CD14-positive monocyte (primary cell): ENCODE measurements around the gene NBEA. TPM values are rescaled to one million over a fixed set of nuclear protein-coding genes. Genes with fewer than 3 reads are reported as not detected.
"Not testable (repeated sequence)": the region's sequence is repeated elsewhere in the genome, so short reads cannot be mapped to it uniquely, and the experiment has no call there.

ENCODE experiments used
- DNase-seq, 3 donors: peaks; one replicate each; pipeline ENCODE4 v3.0.0-alpha.2; 2011 to 2022
- H2AFZ ChIP-seq: 2 replicates; pipeline ENCODE4 v1.6.0; 2012; ENCODE audit warnings: mild to moderate bottlenecking, low read depth, low read length, inconsistent platforms; ENCODE audit not compliant: insufficient read depth, poor library complexity, severe bottlenecking
- H3K27ac ChIP-seq, 2 donors: 1 replicate in 1 of 2; 2 replicates in 1 of 2; pipeline ENCODE4 v1.5.1; 2012 to 2013; ENCODE audit warnings: low read length in 2 of 2, control low read depth in 1 of 2, inconsistent platforms in 1 of 2, low read depth in 1 of 2, mild to moderate bottlenecking in 1 of 2
- H3K27me3 ChIP-seq, 2 donors: one replicate each; pipeline versions ENCODE4 v1.6.0 to v1.6.1; 2011 to 2013; ENCODE audit warnings: low read length in 2 of 2; ENCODE audit not compliant: control insufficient read depth in 2 of 2, insufficient read depth in 2 of 2
- H3K36me3 ChIP-seq, 2 donors: replicated peaks in 1 of 2; 1 replicate in 1 of 2; 2 replicates in 1 of 2; pipeline versions ENCODE4 v1.5.1 to v1.6.1; 2012 to 2013; ENCODE audit warnings: low read length in 2 of 2, control low read depth in 1 of 2, inconsistent platforms in 1 of 2, mild to moderate bottlenecking in 1 of 2; ENCODE audit not compliant: insufficient read depth in 2 of 2, control insufficient read depth in 1 of 2
- H3K4me1 ChIP-seq, 2 donors: 1 replicate in 1 of 2; 2 replicates in 1 of 2; pipeline versions ENCODE4 v1.5.1 to v1.6.1; 2012 to 2013; ENCODE audit warnings: low read length in 2 of 2, control low read depth in 1 of 2, inconsistent platforms in 1 of 2, mild to moderate bottlenecking in 1 of 2, moderate library complexity in 1 of 2; ENCODE audit not compliant: insufficient read depth in 2 of 2, control insufficient read depth in 1 of 2
- H3K4me2 ChIP-seq: replicated peaks from 2 replicates; pipeline ENCODE3; 2012; ENCODE audit warnings: low read length, moderate library complexity, mild to moderate bottlenecking; ENCODE audit not compliant: poor library complexity, severe bottlenecking; ENCODE audit errors: extremely low read depth
- H3K4me3 ChIP-seq, 3 experiments: fragments of 200-600 bp in 1 of 3; sonication (generic) in 1 of 3; replicated peaks in 1 of 3; 1 replicate in 2 of 3; 2 replicates in 1 of 3; pipeline ENCODE4 v1.5.1; 2011 to 2013; ENCODE audit warnings: low read length in 3 of 3, mild to moderate bottlenecking in 3 of 3, control low read depth in 2 of 3, low read depth in 2 of 3, inconsistent platforms in 1 of 3, moderate library complexity in 1 of 3
- H3K79me2 ChIP-seq: 2 replicates; pipeline ENCODE4 v1.6.0; 2012; ENCODE audit warnings: mild to moderate bottlenecking, control low read depth, inconsistent platforms, low read length, moderate library complexity; ENCODE audit not compliant: insufficient read depth
- H3K9ac ChIP-seq: 2 replicates; pipeline ENCODE4 v1.6.0; 2017; ENCODE audit warnings: low read length, mild to moderate bottlenecking; ENCODE audit not compliant: insufficient read depth, poor library complexity, severe bottlenecking
- H3K9me3 ChIP-seq, 2 donors: replicated peaks in 1 of 2; 1 replicate in 1 of 2; 2 replicates in 1 of 2; pipeline versions ENCODE4 v1.5.1 to v1.6.1; 2012 to 2013; ENCODE audit warnings: low read length in 2 of 2, control low read depth in 1 of 2; ENCODE audit not compliant: control insufficient read depth in 1 of 2, insufficient read depth in 1 of 2
- H4K20me1 ChIP-seq: 2 replicates; pipeline ENCODE4 v1.6.0; 2012; ENCODE audit warnings: mild to moderate bottlenecking, low read length, control low read depth, moderate library complexity; ENCODE audit not compliant: insufficient read depth
- H3K27ac Mint-ChIP-seq, 7 donors: one replicate each; pipeline ENCODE4 v1.8.0; 2020; ENCODE audit warnings: mild to moderate bottlenecking in 7 of 7, mixed read lengths in 7 of 7, moderate library complexity in 6 of 7, inconsistent platforms in 2 of 7
- H3K27me3 Mint-ChIP-seq, 3 donors: one replicate each; pipeline ENCODE4 v1.8.0; 2021 to 2022; ENCODE audit warnings: low read depth in 3 of 3, mild to moderate bottlenecking in 3 of 3, mixed read lengths in 3 of 3, moderate library complexity in 3 of 3, inconsistent platforms in 1 of 3
- H3K36me3 Mint-ChIP-seq, 2 donors: one replicate each; pipeline ENCODE4 v1.8.0; 2020; ENCODE audit warnings: mixed read lengths in 2 of 2, inconsistent platforms in 1 of 2, mild to moderate bottlenecking in 1 of 2
- H3K4me1 Mint-ChIP-seq: one replicate; pipeline ENCODE4 v1.8.0; 2020; ENCODE audit warnings: mild to moderate bottlenecking, mixed read lengths
- H3K4me3 Mint-ChIP-seq, 2 donors: one replicate each; pipeline ENCODE4 v1.8.0; 2020; ENCODE audit warnings: mild to moderate bottlenecking in 2 of 2, mixed read lengths in 2 of 2, moderate library complexity in 1 of 2
- H3K9me3 Mint-ChIP-seq, 7 donors: one replicate each; pipeline ENCODE4 v1.8.0; 2020 to 2022; ENCODE audit warnings: mixed read lengths in 7 of 7, mild to moderate bottlenecking in 6 of 7, moderate library complexity in 6 of 7, inconsistent platforms in 2 of 7
- WGBS: methylation state at CpG from one replicate; pipeline ENCODE4 v1.1.5; 2013; ENCODE audit warnings: missing lambda C conversion rate; ENCODE audit not compliant: insufficient coverage; 5-methylcytosine and 5-hydroxymethylcytosine counted together
- intact Hi-C, 2 donors: fragments of 100-400 bp; cut with micrococcal nuclease; formaldehyde crosslinking; loops; one replicate each; pipeline versions ENCODE4 v1.15.0 to v1.15.1; 2023
- polyA plus RNA-seq, 3 donors: library from polyadenylated mRNA; depleted of rRNA in 1 of 3; unstranded in 2 of 3; stranded (reverse) in 1 of 3; fragments of 300-500 nt in 2 of 3; fragments of >200 nt in 1 of 3; fragmentation: Illumina TruSeq in 2 of 3; gene quantifications; 1 replicate in 2 of 3; 2 replicates in 1 of 3; pipeline ENCODE4 v1.2.3, GENCODE V29; 2012 to 2021
- TF ChIP-seq, protein P1 (sequence below): fragments of 200-600 bp; IDR thresholded peaks from one replicate; pipeline ENCODE4 v1.8.0; 2022; ENCODE audit warnings: antibody characterized with exemption, mild to moderate bottlenecking

NBEA gene
- polyA plus RNA-seq, 3 donors: 0.03 to 0.23 (median 0.08) TPM

DNA sequence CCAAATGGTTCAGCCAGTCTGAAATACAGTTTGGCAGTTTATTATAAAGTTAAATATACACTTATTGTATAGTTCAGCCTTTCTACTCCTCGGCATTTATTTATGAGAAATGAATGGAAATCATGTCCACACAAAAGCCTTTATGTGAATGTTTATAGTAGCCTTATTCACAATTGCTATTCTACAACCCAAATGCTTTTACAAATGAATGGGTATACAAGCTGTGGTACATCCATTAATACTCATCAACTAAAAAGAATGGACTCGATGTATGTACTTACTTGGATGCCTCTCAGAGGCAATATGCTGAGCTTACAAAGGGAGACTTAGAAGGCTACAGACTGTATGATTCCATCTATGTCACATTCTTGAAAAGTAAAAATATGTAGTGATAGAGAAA, 150.7 kb downstream of the NBEA start:
- H3K9me3 Mint-ChIP-seq: peaks cover 0 to 3% (median 1%) of the 10 kb centered on the region in 7 donors
- no peaks in the 10 kb centered on the region for H3K27me3 Mint-ChIP-seq
- no peaks in the 10 kb centered on the region for H3K4me1 Mint-ChIP-seq
- no peak overlapping the region for H2AFZ ChIP-seq
- no peaks in the 10 kb centered on the region for H3K79me2 ChIP-seq
- H3K9me3 ChIP-seq: no peaks in the 10 kb centered on the region
- H3K27ac Mint-ChIP-seq: no peak overlapping the region
- H3K4me3 ChIP-seq: no peak overlapping the region
- H3K36me3 Mint-ChIP-seq: no peaks in the 10 kb centered on the region
- 100% methylated on average over 1 of the region's 2 CpGs for WGBS
- no peaks in the 10 kb centered on the region for H3K27me3 ChIP-seq
- no peak overlapping the region for H3K27ac ChIP-seq
- no peaks in the 10 kb centered on the region for H4K20me1 ChIP-seq
- H3K9ac ChIP-seq: no peak overlapping the region
- H3K4me1 ChIP-seq: no peaks in the 10 kb centered on the region
- H3K4me3 Mint-ChIP-seq: no peak overlapping the region
- intact Hi-C loops: no loop called here
- no peak overlapping the region for H3K4me2 ChIP-seq
- DNase-seq: no peak
- H3K36me3 ChIP-seq: no peaks in the 10 kb centered on the region
- TF ChIP-seq, protein P1, sequence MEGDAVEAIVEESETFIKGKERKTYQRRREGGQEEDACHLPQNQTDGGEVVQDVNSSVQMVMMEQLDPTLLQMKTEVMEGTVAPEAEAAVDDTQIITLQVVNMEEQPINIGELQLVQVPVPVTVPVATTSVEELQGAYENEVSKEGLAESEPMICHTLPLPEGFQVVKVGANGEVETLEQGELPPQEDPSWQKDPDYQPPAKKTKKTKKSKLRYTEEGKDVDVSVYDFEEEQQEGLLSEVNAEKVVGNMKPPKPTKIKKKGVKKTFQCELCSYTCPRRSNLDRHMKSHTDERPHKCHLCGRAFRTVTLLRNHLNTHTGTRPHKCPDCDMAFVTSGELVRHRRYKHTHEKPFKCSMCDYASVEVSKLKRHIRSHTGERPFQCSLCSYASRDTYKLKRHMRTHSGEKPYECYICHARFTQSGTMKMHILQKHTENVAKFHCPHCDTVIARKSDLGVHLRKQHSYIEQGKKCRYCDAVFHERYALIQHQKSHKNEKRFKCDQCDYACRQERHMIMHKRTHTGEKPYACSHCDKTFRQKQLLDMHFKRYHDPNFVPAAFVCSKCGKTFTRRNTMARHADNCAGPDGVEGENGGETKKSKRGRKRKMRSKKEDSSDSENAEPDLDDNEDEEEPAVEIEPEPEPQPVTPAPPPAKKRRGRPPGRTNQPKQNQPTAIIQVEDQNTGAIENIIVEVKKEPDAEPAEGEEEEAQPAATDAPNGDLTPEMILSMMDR: no peak

DNA sequence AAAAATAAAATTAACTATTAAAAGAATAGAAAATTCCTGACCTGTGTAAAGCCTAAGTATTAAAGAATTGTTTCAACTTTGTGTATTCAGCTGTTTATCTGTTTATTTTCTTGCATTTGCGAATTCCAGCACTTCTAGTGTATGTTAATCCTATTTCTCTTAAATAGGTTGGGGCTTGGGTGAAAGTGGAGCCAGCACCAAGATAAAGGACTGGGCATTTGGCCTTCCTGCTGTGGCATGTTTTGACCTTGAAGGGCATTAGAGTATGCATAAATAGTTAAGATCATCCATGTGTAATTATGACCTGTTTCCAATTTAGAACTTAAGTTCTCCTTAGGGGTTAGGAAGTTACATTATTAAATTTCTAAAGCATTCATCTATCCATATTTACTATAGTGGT, 151.3 kb downstream of the NBEA start:
- Histone ChIP-seq H2AFZ (no peak overlapping the region), H3K4me2 (no peak overlapping the region), H3K9ac (no peak overlapping the region), H3K36me3 (no peaks in the 10 kb centered on the region), H3K27me3 (no peaks in the 10 kb centered on the region), H3K4me3 (no peak overlapping the region), H3K27ac (no peak overlapping the region), H3K9me3 (no peaks in the 10 kb centered on the region), H3K79me2 (no peaks in the 10 kb centered on the region), H4K20me1 (no peaks in the 10 kb centered on the region), H3K4me1 (no peaks in the 10 kb centered on the region)
- Mint-ChIP-seq H3K4me1 (no peaks in the 10 kb centered on the region), H3K9me3 (peaks cover 0 to 3% (median 1%) of the 10 kb centered on the region in 7 donors), H3K27me3 (no peaks in the 10 kb centered on the region), H3K36me3 (no peaks in the 10 kb centered on the region), H3K27ac (no peak overlapping the region), H3K4me3 (no peak overlapping the region)
- no CpG with 5 or more reads among the region's 1 CpG for WGBS
- TF ChIP-seq, protein P1: no peak
- intact Hi-C loops: no loop called here
- DNase-seq: no peak

DNA sequence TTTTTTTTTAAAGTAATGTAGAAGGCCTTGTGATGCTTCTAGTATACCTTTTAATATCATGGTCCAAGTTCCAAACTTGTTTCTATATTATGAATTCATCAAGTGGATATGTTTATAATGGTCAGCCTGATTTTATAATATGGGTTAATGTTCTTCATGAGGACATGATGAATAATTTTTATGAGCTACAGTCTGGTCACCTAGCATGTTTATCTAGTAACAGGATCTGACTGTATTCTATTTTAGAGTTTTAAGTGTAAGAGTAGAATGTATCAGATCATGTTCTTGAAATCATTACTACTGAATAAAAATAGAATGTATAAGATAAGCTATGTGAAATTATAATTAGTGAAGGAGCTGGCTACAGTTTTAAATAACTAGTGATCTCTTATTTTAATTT, 164.7 kb downstream of the NBEA start:
- H3K27ac ChIP-seq, H3K4me2 ChIP-seq, H3K9me3 ChIP-seq, DNase-seq, H3K27me3 ChIP-seq, H3K9ac ChIP-seq, H3K27ac Mint-ChIP-seq, H3K4me1 Mint-ChIP-seq, H3K79me2 ChIP-seq, H3K27me3 Mint-ChIP-seq, H3K36me3 Mint-ChIP-seq, H2AFZ ChIP-seq, H4K20me1 ChIP-seq, H3K4me1 ChIP-seq, intact Hi-C loops, H3K36me3 ChIP-seq, H3K4me3 Mint-ChIP-seq, H3K4me3 ChIP-seq, H3K9me3 Mint-ChIP-seq: not testable (repeated sequence)
